Measurements from ENCODE around the gene GK2. TPM values are rescaled to one million over a fixed set of nuclear protein-coding genes. Genes with fewer than 3 reads are reported as not detected.

GK2 gene
- polyA plus RNA-seq, 1 of the 3 experiments (the other 2 are of a cell fraction), result not detected

DNA sequence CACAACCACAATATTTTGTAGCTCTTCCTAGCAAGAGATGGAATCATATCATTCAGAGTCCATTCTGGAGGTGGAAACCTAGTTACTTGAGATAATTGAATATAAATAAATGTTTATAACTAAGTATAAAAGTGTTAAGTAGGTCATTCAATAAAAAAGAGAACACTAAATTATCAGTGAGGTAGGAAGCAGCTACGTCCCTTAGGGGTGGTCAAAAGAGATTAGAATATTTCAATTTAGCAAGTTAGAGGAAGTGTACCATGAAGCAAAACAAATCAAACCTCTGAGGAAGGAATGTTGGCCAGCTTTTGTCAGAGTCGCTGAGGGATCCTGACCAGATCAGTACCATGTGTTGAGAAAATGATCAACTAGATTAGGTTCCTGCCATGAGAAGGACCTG is 38.0 kb downstream of the GK2 start (continued):
- TF ChIP-seq, protein P1, sequence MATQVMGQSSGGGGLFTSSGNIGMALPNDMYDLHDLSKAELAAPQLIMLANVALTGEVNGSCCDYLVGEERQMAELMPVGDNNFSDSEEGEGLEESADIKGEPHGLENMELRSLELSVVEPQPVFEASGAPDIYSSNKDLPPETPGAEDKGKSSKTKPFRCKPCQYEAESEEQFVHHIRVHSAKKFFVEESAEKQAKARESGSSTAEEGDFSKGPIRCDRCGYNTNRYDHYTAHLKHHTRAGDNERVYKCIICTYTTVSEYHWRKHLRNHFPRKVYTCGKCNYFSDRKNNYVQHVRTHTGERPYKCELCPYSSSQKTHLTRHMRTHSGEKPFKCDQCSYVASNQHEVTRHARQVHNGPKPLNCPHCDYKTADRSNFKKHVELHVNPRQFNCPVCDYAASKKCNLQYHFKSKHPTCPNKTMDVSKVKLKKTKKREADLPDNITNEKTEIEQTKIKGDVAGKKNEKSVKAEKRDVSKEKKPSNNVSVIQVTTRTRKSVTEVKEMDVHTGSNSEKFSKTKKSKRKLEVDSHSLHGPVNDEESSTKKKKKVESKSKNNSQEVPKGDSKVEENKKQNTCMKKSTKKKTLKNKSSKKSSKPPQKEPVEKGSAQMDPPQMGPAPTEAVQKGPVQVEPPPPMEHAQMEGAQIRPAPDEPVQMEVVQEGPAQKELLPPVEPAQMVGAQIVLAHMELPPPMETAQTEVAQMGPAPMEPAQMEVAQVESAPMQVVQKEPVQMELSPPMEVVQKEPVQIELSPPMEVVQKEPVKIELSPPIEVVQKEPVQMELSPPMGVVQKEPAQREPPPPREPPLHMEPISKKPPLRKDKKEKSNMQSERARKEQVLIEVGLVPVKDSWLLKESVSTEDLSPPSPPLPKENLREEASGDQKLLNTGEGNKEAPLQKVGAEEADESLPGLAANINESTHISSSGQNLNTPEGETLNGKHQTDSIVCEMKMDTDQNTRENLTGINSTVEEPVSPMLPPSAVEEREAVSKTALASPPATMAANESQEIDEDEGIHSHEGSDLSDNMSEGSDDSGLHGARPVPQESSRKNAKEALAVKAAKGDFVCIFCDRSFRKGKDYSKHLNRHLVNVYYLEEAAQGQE (IDR thresholded peaks at IDR 0.05; ENCODE audit: low read depth, low read length), result no peak
- no peak for TF ChIP-seq YY1 (IDR thresholded peaks at IDR 0.05; ENCODE audit: low read depth)

DNA sequence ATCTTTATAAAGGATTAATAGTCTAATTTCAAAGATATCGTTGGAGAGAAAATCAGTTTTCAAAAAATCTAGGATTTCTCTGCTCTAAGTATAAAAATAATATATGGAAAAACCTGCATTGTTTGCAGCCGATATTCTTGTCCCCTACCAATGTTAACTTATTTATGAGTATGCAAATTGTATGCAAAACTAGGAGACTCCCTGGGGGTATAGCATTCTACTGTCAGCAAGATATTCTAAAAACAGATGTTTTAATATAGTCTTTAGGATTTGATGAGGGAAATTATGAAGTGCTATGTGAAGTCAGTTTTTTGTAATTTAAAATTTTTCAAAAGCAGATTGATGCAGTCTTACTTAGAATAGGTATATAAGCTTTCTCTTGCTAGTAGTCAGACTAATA is 40.9 kb downstream of the GK2 start:
- Histone ChIP-seq H3K4me2 (no peak overlapping the region), H3K9me2 (no peaks in the 10 kb centered on the region), H3K9ac (no peak overlapping the region), H3K27ac (ENCODE audit: low read depth in 2 of 2, low read length in 1 of 2) (no peak overlapping the region), H3K27me3 (ENCODE audit: insufficient read depth) (no peaks in the 10 kb centered on the region), H2AFZ (ENCODE audit: low read depth) (no peak overlapping the region), H3K9me3 (no peaks in the 10 kb centered on the region), H3K4me1 (ENCODE audit: control insufficient read depth in 1 of 2, insufficient read depth in 2 of 2, low read depth in 1 of 2, low read length in 1 of 2) (no peaks in the 10 kb centered on the region), H3K79me2 (ENCODE audit: insufficient read depth) (no peaks in the 10 kb centered on the region), H3K36me3 (replicated peaks in 1 of 2; ENCODE audit: control insufficient read depth in 1 of 2, insufficient read depth in 2 of 2, low read length in 1 of 2) (no peaks in the 10 kb centered on the region), H3K4me3 (ENCODE audit: low read depth in 2 of 2, low read length in 1 of 2) (no peak overlapping the region), H3F3A (replicated peaks; ENCODE audit: insufficient read depth) (no peaks in the 10 kb centered on the region), H4K20me1 (ENCODE audit: insufficient read depth) (no peaks in the 10 kb centered on the region)
- ChIA-PET CTCF (no interaction called here), POLR2A (no interaction called here)
- 70% methylated on average over 2 of the region's 2 CpGs for WGBS (ENCODE audit: low lambda C conversion rate)
- no peak for DNase-seq
- TF ChIP-seq, protein P2, sequence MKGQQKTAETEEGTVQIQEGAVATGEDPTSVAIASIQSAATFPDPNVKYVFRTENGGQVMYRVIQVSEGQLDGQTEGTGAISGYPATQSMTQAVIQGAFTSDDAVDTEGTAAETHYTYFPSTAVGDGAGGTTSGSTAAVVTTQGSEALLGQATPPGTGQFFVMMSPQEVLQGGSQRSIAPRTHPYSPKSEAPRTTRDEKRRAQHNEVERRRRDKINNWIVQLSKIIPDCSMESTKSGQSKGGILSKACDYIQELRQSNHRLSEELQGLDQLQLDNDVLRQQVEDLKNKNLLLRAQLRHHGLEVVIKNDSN (IDR thresholded peaks at IDR 0.05; ENCODE audit: borderline replicate concordance, low read depth), result no peak
- TF ChIP-seq GABPA (IDR thresholded peaks at IDR 0.05; ENCODE audit: low read depth), result no peak
- TF ChIP-seq PBX3 (IDR thresholded peaks at IDR 0.05), result no peak
- TF ChIP-seq TAF1 (IDR thresholded peaks at IDR 0.05; ENCODE audit: borderline replicate concordance, low read depth, low read length), result no peak
- TF ChIP-seq, protein P3, sequence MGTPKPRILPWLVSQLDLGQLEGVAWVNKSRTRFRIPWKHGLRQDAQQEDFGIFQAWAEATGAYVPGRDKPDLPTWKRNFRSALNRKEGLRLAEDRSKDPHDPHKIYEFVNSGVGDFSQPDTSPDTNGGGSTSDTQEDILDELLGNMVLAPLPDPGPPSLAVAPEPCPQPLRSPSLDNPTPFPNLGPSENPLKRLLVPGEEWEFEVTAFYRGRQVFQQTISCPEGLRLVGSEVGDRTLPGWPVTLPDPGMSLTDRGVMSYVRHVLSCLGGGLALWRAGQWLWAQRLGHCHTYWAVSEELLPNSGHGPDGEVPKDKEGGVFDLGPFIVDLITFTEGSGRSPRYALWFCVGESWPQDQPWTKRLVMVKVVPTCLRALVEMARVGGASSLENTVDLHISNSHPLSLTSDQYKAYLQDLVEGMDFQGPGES (IDR thresholded peaks at IDR 0.05; ENCODE audit: low read depth, low read length), result no peak
- TF ChIP-seq FOSL2 (IDR thresholded peaks at IDR 0.05; ENCODE audit: borderline replicate concordance, low read depth), result no peak
- TF ChIP-seq FOXM1 (IDR thresholded peaks at IDR 0.05; ENCODE audit: low read depth), result no peak
- no peak for TF ChIP-seq TCF12 (IDR thresholded peaks at IDR 0.05)
- no peak for TF ChIP-seq CHD2 (IDR thresholded peaks at IDR 0.05; ENCODE audit: low read length, partially characterized antibody)
- TF ChIP-seq RCOR1 (IDR thresholded peaks at IDR 0.05; ENCODE audit: low read length), result no peak
- TF ChIP-seq RAD21 (IDR thresholded peaks at IDR 0.05; ENCODE audit: low read length), result no peak
- TF ChIP-seq POLR2AphosphoS5 (IDR thresholded peaks at IDR 0.05; ENCODE audit: low read depth, low read length), result no peak
- no peak for TF ChIP-seq SMC3 (IDR thresholded peaks at IDR 0.05; ENCODE audit: low read depth, low read length)
- no peak for TF ChIP-seq EP300 (IDR thresholded peaks at IDR 0.05; ENCODE audit: borderline replicate concordance in 1 of 2, low read depth in 1 of 2, low read length in 1 of 2)
- TF ChIP-seq YY1 (IDR thresholded peaks at IDR 0.05; ENCODE audit: low read depth), result no peak
